Measurements from ENCODE around the gene CALD1. TPM values are rescaled to one million over a fixed set of nuclear protein-coding genes. Genes with fewer than 3 reads are reported as not detected.

The CALD1 gene
- total RNA-seq, 1 donor from 2014 or later: 71.8 TPM

GRCh38 chr7:134842886-134843430, 63.5 kb downstream of the CALD1 start:
- H3K27me3 Mint-ChIP-seq (ENCODE audit: low read depth): no peaks in the 10 kb centered on the region
- H3K4me1 Mint-ChIP-seq: no peaks in the 10 kb centered on the region
- H3K9me3 Mint-ChIP-seq: no peaks in the 10 kb centered on the region
- no peaks in the 10 kb centered on the region for H3K36me3 Mint-ChIP-seq (ENCODE audit: low read depth)
- H3K4me3 Mint-ChIP-seq: no peak overlapping the region
- DNase-seq (ENCODE audit: low read depth, low spot score): no peak
- peak overlapping the region; percentile 51 for H3K27ac Mint-ChIP-seq (ENCODE audit: unreplicated experiment)
- TF ChIP-seq CTCF (conservative IDR thresholded peaks at IDR 0.05): no peak

GRCh38 chr7:134844200-134844599, 64.8 kb downstream of the CALD1 start:
- Mint-ChIP-seq H3K9me3 (no peaks in the 10 kb centered on the region), H3K4me1 (no peaks in the 10 kb centered on the region), H3K27ac (ENCODE audit: unreplicated experiment) (no peak overlapping the region), H3K4me3 (no peak overlapping the region), H3K36me3 (ENCODE audit: low read depth) (no peaks in the 10 kb centered on the region), H3K27me3 (ENCODE audit: low read depth) (no peaks in the 10 kb centered on the region)
- no peak for TF ChIP-seq CTCF (conservative IDR thresholded peaks at IDR 0.05)
- DNase-seq (ENCODE audit: low read depth, low spot score): no peak

- no peaks in the 10 kb centered on the region for H3K27me3 Mint-ChIP-seq (ENCODE audit: low read depth)
- H3K4me1 Mint-ChIP-seq: no peaks in the 10 kb centered on the region
- peak; percentile 46 for TF ChIP-seq CTCF (conservative IDR thresholded peaks at IDR 0.05)
- no peak for DNase-seq (ENCODE audit: low read depth, low spot score)
- no peaks in the 10 kb centered on the region for H3K9me3 Mint-ChIP-seq
- H3K4me3 Mint-ChIP-seq: no peak overlapping the region
- no peaks in the 10 kb centered on the region for H3K36me3 Mint-ChIP-seq (ENCODE audit: low read depth)
- no peak overlapping the region for H3K27ac Mint-ChIP-seq (ENCODE audit: unreplicated experiment)
These were observed 66.0 kb downstream of the CALD1 start for GRCh38 chr7:134845461-134845860.

- Mint-ChIP-seq H3K4me3 (no peak overlapping the region), H3K27ac (ENCODE audit: unreplicated experiment) (no peak overlapping the region), H3K27me3 (ENCODE audit: low read depth) (no peaks in the 10 kb centered on the region), H3K36me3 (ENCODE audit: low read depth) (no peaks in the 10 kb centered on the region), H3K4me1 (no peaks in the 10 kb centered on the region), H3K9me3 (peaks cover 3% of the 10 kb centered on the region)
- no peak for TF ChIP-seq CTCF (conservative IDR thresholded peaks at IDR 0.05)
- DNase-seq (ENCODE audit: low read depth, low spot score): no peak
These were observed 68.6 kb downstream of the CALD1 start for GRCh38 chr7:134847851-134848588.

- Mint-ChIP-seq H3K27ac (ENCODE audit: unreplicated experiment) (no peak overlapping the region), H3K4me1 (peaks cover 4% of the 10 kb centered on the region), H3K4me3 (no peak overlapping the region), H3K9me3 (peaks cover 5% of the 10 kb centered on the region), H3K27me3 (ENCODE audit: low read depth) (no peaks in the 10 kb centered on the region), H3K36me3 (ENCODE audit: low read depth) (no peaks in the 10 kb centered on the region)
- no peak for DNase-seq (ENCODE audit: low read depth, low spot score)
- TF ChIP-seq CTCF (conservative IDR thresholded peaks at IDR 0.05): no peak
These were observed 70.6 kb downstream of the CALD1 start for GRCh38 chr7:134850066-134850465.
